Stomach (tissue), 4 donors: Measurements from ENCODE around the gene BLTP2.

Source experiments
- CTCF ChIP-seq, 7 experiments: fragments of 450-650 bp in 4 of 7; fragments of 200-600 bp in 3 of 7; sonication (generic) in 3 of 7; IDR thresholded peaks; one replicate each; pipeline ENCODE4 v1.5.1; 2016 to 2019; ENCODE audit warnings: antibody characterized with exemption in 7 of 7, control low read depth in 2 of 7, mild to moderate bottlenecking in 1 of 7
- POLR2A ChIP-seq, 4 donors: fragments of 450-650 bp; IDR thresholded peaks; one replicate each; pipeline ENCODE4 v1.6.1; 2016; ENCODE audit warnings: antibody characterized with exemption in 4 of 4, control low read depth in 2 of 4, mild to moderate bottlenecking in 1 of 4, moderate library complexity in 1 of 4

- TF ChIP-seq POLR2A (IDR thresholded peaks at IDR 0.05): no peak
- TF ChIP-seq CTCF (IDR thresholded peaks at IDR 0.05): no peak
Measured at GRCh38 chr17:28624148-28624547, 20.8 kb downstream of the BLTP2 start.
